HPDE6-E6E7 (cell line): ENCODE data around the gene GPR156.

Source experiments
- DNase-seq: peaks from one replicate; pipeline ENCODE4 v3.0.0; 2011; ENCODE audit warnings: missing footprints; ENCODE audit errors: extremely low spot score

GPR156 gene

DNA sequence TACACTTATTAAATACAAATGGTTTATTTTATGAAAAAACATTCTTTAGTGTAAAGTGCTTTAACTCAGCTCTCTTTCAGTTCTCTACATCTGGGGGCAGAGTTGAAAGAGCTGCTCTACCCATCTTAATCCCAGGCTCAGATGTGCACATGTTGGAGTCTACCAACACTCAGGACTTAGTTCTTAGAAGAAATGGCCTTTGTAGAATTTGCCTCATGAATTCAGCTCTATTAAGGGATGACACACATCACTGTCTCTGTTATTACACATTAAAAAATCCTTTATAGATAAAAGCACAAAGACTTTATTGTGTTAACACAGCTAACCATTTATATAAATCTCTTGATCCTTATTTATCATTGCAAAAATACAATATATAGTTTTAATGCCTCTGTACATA is 159.0 kb downstream of the GPR156 start:
- DNase-seq = no peak

DNA sequence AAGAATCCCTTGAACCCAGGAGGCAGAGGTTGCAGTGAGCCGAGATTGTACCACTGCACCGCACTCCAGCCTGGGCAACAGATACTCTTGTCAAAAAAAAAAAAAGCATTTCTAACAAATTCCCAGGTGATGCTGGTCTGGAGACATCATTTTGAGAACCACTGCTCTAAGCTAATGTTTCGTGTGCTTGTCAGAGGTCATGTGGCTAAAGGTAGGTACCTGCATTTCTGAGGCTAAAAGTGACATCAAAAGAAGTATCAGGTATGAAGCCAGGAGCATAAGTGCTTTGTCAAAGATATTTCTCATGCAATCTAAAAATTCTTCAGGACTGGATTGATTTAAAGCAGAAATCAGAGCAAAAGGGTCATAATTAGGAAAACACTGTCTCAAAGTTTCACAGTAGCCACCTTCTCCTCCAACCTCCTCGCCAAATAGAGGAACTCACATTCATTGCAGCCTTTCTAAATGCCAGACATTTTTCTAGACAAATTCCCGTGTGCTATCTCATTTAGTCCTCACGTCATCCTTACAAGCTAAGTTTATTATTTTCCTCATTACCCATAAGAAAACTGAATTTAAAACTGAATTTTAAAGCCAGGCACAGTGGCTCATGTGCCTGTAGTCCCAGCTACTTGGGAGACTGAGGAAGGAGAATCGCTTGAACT is 165.0 kb downstream of the GPR156 start:
- DNase-seq = no peak
